Measurements from ENCODE around the gene FKBP5. TPM values are rescaled to one million over a fixed set of nuclear protein-coding genes. Genes with fewer than 3 reads are reported as not detected.
A peak's percentile ranks its signal among the peaks of the same experiment; 100 is the strongest.

Gene FKBP5
- total RNA-seq, 1 donor from 2014 or later: 4.6 TPM

- H3K27ac Mint-ChIP-seq (ENCODE audit: unreplicated experiment): no peak overlapping the region
- H3K4me1 Mint-ChIP-seq (ENCODE audit: low read depth, unreplicated experiment): peaks cover 24% of the 10 kb centered on the region
- Histone ChIP-seq H3K4me3 (ENCODE audit: insufficient read depth, low read depth, low read length) (no peak overlapping the region), H2AFZ (ENCODE audit: low read depth, low read length) (no peak overlapping the region), H3K9ac (ENCODE audit: low read length) (no peak overlapping the region), H3K27me3 (ENCODE audit: insufficient read depth, low read length) (peaks cover 3% of the 10 kb centered on the region), H3K79me2 (ENCODE audit: insufficient read depth, low read length) (no peaks in the 10 kb centered on the region), H4K20me1 (ENCODE audit: insufficient read depth, low read length) (no peaks in the 10 kb centered on the region), H3K4me1 (ENCODE audit: insufficient read depth, low read length) (peaks cover 17% of the 10 kb centered on the region), H3K36me3 (ENCODE audit: insufficient read depth, low read length) (no peaks in the 10 kb centered on the region), H3K9me3 (ENCODE audit: insufficient read depth, low read depth, low read length) (no peaks in the 10 kb centered on the region), H3K4me2 (ENCODE audit: low read length) (no peak overlapping the region), H3K27ac (ENCODE audit: low read depth, low read length) (no peak overlapping the region)
- H3K4me3 Mint-ChIP-seq (ENCODE audit: unreplicated experiment): no peak overlapping the region
- H3K27me3 Mint-ChIP-seq (ENCODE audit: low read depth, unreplicated experiment): peaks cover 34% of the 10 kb centered on the region
- no peak for DNase-seq (ENCODE audit: low read depth)
- no peak for TF ChIP-seq CTCF (IDR thresholded peaks at IDR 0.05; ENCODE audit: insufficient read depth, low read depth, low read length)
- TF ChIP-seq EZH2 (IDR thresholded peaks at IDR 0.05; ENCODE audit: insufficient read depth, low read length): no peak
- FAIRE-seq: no peak
- no peaks in the 10 kb centered on the region for H3K9me3 Mint-ChIP-seq (ENCODE audit: unreplicated experiment)
- no peaks in the 10 kb centered on the region for H3K36me3 Mint-ChIP-seq (ENCODE audit: low read depth, unreplicated experiment)
Observed at GRCh38 chr6:35718375-35718736, 29.6 kb upstream of the FKBP5 start.

- H2AFZ ChIP-seq (ENCODE audit: low read depth, low read length): no peak overlapping the region
- Mint-ChIP-seq H3K27ac (ENCODE audit: unreplicated experiment) (no peak overlapping the region), H3K9me3 (ENCODE audit: unreplicated experiment) (no peaks in the 10 kb centered on the region), H3K36me3 (ENCODE audit: low read depth, unreplicated experiment) (no peaks in the 10 kb centered on the region), H3K4me1 (ENCODE audit: low read depth, unreplicated experiment) (peaks cover 24% of the 10 kb centered on the region), H3K4me3 (ENCODE audit: unreplicated experiment) (peak overlapping the region; percentile 66), H3K27me3 (ENCODE audit: low read depth, unreplicated experiment) (peaks cover 35% of the 10 kb centered on the region)
- H3K79me2 ChIP-seq (ENCODE audit: insufficient read depth, low read length): no peaks in the 10 kb centered on the region
- peaks cover 17% of the 10 kb centered on the region for H3K4me1 ChIP-seq (ENCODE audit: insufficient read depth, low read length)
- TF ChIP-seq CTCF (IDR thresholded peaks at IDR 0.05; ENCODE audit: insufficient read depth, low read depth, low read length) (no peak), EZH2 (IDR thresholded peaks at IDR 0.05; ENCODE audit: insufficient read depth, low read length) (no peak)
- no peak overlapping the region for H3K4me3 ChIP-seq (ENCODE audit: insufficient read depth, low read depth, low read length)
- H4K20me1 ChIP-seq (ENCODE audit: insufficient read depth, low read length): no peaks in the 10 kb centered on the region
- peaks cover 3% of the 10 kb centered on the region for H3K27me3 ChIP-seq (ENCODE audit: insufficient read depth, low read length)
- FAIRE-seq: no peak
- H3K9ac ChIP-seq (ENCODE audit: low read length): no peak overlapping the region
- no peaks in the 10 kb centered on the region for H3K36me3 ChIP-seq (ENCODE audit: insufficient read depth, low read length)
- H3K9me3 ChIP-seq (ENCODE audit: insufficient read depth, low read depth, low read length): no peaks in the 10 kb centered on the region
- H3K27ac ChIP-seq (ENCODE audit: low read depth, low read length): no peak overlapping the region
- no peak for DNase-seq (ENCODE audit: low read depth)
- H3K4me2 ChIP-seq (ENCODE audit: low read length): no peak overlapping the region
Observed at GRCh38 chr6:35717449-35718374, 29.0 kb upstream of the FKBP5 start.

- Mint-ChIP-seq H3K27ac (ENCODE audit: unreplicated experiment) (no peak overlapping the region), H3K9me3 (ENCODE audit: unreplicated experiment) (no peaks in the 10 kb centered on the region), H3K27me3 (ENCODE audit: low read depth, unreplicated experiment) (peaks cover 31% of the 10 kb centered on the region), H3K4me3 (ENCODE audit: unreplicated experiment) (no peak overlapping the region), H3K4me1 (ENCODE audit: low read depth, unreplicated experiment) (peaks cover 24% of the 10 kb centered on the region), H3K36me3 (ENCODE audit: low read depth, unreplicated experiment) (no peaks in the 10 kb centered on the region)
- no peak overlapping the region for H2AFZ ChIP-seq (ENCODE audit: low read depth, low read length)
- H3K36me3 ChIP-seq (ENCODE audit: insufficient read depth, low read length): no peaks in the 10 kb centered on the region
- peaks cover 17% of the 10 kb centered on the region for H3K4me1 ChIP-seq (ENCODE audit: insufficient read depth, low read length)
- FAIRE-seq (no peak), DNase-seq (ENCODE audit: low read depth) (no peak)
- no peak overlapping the region for H3K4me2 ChIP-seq (ENCODE audit: low read length)
- H3K27ac ChIP-seq (ENCODE audit: low read depth, low read length): no peak overlapping the region
- no peak overlapping the region for H3K9ac ChIP-seq (ENCODE audit: low read length)
- H4K20me1 ChIP-seq (ENCODE audit: insufficient read depth, low read length): no peaks in the 10 kb centered on the region
- no peak for TF ChIP-seq EZH2 (IDR thresholded peaks at IDR 0.05; ENCODE audit: insufficient read depth, low read length)
- TF ChIP-seq CTCF (IDR thresholded peaks at IDR 0.05; ENCODE audit: insufficient read depth, low read depth, low read length): no peak
- no peaks in the 10 kb centered on the region for H3K79me2 ChIP-seq (ENCODE audit: insufficient read depth, low read length)
- H3K27me3 ChIP-seq (ENCODE audit: insufficient read depth, low read length): peaks cover 3% of the 10 kb centered on the region
- no peak overlapping the region for H3K4me3 ChIP-seq (ENCODE audit: insufficient read depth, low read depth, low read length)
- no peaks in the 10 kb centered on the region for H3K9me3 ChIP-seq (ENCODE audit: insufficient read depth, low read depth, low read length)
Observed at GRCh38 chr6:35716798-35717197, 28.1 kb upstream of the FKBP5 start.

Measured in astrocyte (in vitro differentiated cells and primary cell).